ENCODE data around the gene SLC2A6. TPM values are rescaled to one million over a fixed set of nuclear protein-coding genes. Genes with fewer than 3 reads are reported as not detected.

Gene SLC2A6
- total and polyA plus RNA-seq, 10 of the 15 experiments (the other 5 are each of a cell fraction or from before 2014, with no cell fraction given), result 1.1 to 37.9 (median 18.3) TPM

DNA sequence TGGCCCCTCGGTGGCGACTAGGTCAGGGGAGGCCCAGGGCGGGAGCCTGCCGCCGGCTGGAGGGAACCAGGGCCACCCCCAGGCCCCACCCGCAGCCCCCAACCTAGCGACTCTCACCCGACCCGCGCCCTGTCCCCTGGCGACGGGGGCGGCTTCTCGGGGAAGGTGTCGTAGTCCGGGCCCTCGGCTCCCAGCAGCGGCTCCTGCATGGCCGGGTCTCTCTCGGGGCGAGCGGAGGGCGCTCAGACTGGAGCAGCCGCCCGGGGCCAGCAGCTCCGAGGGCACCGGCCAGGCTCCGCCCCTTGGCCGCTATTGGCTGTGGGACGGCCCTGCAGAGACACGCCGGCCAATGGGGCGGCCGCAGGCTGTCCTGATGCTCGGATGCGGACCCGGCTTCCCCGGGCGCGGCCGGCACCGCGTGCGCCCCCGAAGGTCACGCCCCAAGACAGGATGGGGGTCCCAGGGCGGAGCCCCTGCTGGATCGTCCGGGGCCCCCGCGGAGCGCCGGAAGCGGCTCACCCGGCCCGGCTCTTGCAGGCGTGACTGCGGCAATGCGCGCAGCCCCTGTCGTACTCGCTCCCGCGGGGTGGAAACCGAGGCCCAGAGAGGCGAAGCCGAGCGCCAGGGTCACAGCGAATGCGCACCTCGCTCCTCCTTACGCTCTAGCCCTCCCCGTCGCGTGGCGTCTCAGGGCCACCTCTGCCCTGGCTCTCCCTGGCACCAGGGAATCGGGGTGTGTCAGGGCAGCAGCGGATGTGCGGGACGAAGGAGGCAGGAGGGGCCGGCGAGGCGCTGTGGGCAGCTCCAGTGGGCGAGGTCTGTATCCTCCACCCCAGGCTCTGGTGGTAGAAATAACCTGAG, at the start of gene SLC2A6 (continued):
- TF ChIP-seq, protein P1, sequence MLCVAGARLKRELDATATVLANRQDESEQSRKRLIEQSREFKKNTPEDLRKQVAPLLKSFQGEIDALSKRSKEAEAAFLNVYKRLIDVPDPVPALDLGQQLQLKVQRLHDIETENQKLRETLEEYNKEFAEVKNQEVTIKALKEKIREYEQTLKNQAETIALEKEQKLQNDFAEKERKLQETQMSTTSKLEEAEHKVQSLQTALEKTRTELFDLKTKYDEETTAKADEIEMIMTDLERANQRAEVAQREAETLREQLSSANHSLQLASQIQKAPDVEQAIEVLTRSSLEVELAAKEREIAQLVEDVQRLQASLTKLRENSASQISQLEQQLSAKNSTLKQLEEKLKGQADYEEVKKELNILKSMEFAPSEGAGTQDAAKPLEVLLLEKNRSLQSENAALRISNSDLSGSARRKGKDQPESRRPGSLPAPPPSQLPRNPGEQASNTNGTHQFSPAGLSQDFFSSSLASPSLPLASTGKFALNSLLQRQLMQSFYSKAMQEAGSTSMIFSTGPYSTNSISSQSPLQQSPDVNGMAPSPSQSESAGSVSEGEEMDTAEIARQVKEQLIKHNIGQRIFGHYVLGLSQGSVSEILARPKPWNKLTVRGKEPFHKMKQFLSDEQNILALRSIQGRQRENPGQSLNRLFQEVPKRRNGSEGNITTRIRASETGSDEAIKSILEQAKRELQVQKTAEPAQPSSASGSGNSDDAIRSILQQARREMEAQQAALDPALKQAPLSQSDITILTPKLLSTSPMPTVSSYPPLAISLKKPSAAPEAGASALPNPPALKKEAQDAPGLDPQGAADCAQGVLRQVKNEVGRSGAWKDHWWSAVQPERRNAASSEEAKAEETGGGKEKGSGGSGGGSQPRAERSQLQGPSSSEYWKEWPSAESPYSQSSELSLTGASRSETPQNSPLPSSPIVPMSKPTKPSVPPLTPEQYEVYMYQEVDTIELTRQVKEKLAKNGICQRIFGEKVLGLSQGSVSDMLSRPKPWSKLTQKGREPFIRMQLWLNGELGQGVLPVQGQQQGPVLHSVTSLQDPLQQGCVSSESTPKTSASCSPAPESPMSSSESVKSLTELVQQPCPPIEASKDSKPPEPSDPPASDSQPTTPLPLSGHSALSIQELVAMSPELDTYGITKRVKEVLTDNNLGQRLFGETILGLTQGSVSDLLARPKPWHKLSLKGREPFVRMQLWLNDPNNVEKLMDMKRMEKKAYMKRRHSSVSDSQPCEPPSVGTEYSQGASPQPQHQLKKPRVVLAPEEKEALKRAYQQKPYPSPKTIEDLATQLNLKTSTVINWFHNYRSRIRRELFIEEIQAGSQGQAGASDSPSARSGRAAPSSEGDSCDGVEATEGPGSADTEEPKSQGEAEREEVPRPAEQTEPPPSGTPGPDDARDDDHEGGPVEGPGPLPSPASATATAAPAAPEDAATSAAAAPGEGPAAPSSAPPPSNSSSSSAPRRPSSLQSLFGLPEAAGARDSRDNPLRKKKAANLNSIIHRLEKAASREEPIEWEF (IDR thresholded peaks at IDR 0.05; ENCODE audit: insufficient replicate concordance, low read depth, low read length), result no peak
- TF ChIP-seq RAD51 (IDR thresholded peaks at IDR 0.05) (no peak), IKZF1 (conservative IDR thresholded peaks at IDR 0.05) (peak; percentile 47), DPF2 (IDR thresholded peaks at IDR 0.05) (no peak), RB1 (IDR thresholded peaks at IDR 0.05; ENCODE audit: borderline replicate concordance) (no peak), RUNX3 (IDR thresholded peaks at IDR 0.05; ENCODE audit: low read length) (0 out of 2 replicates have a peak, but pooled peaks have one; percentile 4), POU2F2 (IDR thresholded peaks at IDR 0.05; ENCODE audit: borderline replicate concordance, low read depth, low read length) (no peak), ZZZ3 (IDR thresholded peaks at IDR 0.05; ENCODE audit: control insufficient read depth, insufficient read length, low read depth) (no peak), HDAC2 (IDR thresholded peaks at IDR 0.05) (0 out of 2 replicates have a peak, but pooled peaks have one; percentile 34), JUND (IDR thresholded peaks at IDR 0.05; ENCODE audit: low read depth, low read length) (no peak), CHD1 (IDR thresholded peaks at IDR 0.05; ENCODE audit: low read depth, low read length) (no peak), NR2C1 (IDR thresholded peaks at IDR 0.05) (no peak), CBX5 (IDR thresholded peaks at IDR 0.05; ENCODE audit: low read depth) (no peak), BRCA1 (IDR thresholded peaks at IDR 0.05; ENCODE audit: low read depth, low read length) (no peak), ATF3 (IDR thresholded peaks at IDR 0.05; ENCODE audit: borderline replicate concordance, extremely low read depth, low read depth, low read length) (no peak), ETV6 (conservative IDR thresholded peaks at IDR 0.05 in 1 of 2, IDR thresholded peaks at IDR 0.05 in 1 of 2; ENCODE audit: borderline replicate concordance in 1 of 2, low read depth in 1 of 2) (no peak), MEF2B (IDR thresholded peaks at IDR 0.05; ENCODE audit: partially characterized antibody, poor library complexity, severe bottlenecking) (no peak)
- TF ChIP-seq, protein P2, sequence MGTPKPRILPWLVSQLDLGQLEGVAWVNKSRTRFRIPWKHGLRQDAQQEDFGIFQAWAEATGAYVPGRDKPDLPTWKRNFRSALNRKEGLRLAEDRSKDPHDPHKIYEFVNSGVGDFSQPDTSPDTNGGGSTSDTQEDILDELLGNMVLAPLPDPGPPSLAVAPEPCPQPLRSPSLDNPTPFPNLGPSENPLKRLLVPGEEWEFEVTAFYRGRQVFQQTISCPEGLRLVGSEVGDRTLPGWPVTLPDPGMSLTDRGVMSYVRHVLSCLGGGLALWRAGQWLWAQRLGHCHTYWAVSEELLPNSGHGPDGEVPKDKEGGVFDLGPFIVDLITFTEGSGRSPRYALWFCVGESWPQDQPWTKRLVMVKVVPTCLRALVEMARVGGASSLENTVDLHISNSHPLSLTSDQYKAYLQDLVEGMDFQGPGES (IDR thresholded peaks at IDR 0.05), result no peak
- TF ChIP-seq, protein P3, sequence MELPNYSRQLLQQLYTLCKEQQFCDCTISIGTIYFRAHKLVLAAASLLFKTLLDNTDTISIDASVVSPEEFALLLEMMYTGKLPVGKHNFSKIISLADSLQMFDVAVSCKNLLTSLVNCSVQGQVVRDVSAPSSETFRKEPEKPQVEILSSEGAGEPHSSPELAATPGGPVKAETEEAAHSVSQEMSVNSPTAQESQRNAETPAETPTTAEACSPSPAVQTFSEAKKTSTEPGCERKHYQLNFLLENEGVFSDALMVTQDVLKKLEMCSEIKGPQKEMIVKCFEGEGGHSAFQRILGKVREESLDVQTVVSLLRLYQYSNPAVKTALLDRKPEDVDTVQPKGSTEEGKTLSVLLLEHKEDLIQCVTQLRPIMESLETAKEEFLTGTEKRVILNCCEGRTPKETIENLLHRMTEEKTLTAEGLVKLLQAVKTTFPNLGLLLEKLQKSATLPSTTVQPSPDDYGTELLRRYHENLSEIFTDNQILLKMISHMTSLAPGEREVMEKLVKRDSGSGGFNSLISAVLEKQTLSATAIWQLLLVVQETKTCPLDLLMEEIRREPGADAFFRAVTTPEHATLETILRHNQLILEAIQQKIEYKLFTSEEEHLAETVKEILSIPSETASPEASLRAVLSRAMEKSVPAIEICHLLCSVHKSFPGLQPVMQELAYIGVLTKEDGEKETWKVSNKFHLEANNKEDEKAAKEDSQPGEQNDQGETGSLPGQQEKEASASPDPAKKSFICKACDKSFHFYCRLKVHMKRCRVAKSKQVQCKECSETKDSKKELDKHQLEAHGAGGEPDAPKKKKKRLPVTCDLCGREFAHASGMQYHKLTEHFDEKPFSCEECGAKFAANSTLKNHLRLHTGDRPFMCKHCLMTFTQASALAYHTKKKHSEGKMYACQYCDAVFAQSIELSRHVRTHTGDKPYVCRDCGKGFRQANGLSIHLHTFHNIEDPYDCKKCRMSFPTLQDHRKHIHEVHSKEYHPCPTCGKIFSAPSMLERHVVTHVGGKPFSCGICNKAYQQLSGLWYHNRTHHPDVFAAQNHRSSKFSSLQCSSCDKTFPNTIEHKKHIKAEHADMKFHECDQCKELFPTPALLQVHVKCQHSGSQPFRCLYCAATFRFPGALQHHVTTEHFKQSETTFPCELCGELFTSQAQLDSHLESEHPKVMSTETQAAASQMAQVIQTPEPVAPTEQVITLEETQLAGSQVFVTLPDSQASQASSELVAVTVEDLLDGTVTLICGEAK (IDR thresholded peaks at IDR 0.05; ENCODE audit: borderline replicate concordance), result no peak
